ENCODE results near the gene STOML2.
A peak's percentile ranks its signal among the peaks of the same experiment; 100 is the strongest.

The STOML2 gene

DNA sequence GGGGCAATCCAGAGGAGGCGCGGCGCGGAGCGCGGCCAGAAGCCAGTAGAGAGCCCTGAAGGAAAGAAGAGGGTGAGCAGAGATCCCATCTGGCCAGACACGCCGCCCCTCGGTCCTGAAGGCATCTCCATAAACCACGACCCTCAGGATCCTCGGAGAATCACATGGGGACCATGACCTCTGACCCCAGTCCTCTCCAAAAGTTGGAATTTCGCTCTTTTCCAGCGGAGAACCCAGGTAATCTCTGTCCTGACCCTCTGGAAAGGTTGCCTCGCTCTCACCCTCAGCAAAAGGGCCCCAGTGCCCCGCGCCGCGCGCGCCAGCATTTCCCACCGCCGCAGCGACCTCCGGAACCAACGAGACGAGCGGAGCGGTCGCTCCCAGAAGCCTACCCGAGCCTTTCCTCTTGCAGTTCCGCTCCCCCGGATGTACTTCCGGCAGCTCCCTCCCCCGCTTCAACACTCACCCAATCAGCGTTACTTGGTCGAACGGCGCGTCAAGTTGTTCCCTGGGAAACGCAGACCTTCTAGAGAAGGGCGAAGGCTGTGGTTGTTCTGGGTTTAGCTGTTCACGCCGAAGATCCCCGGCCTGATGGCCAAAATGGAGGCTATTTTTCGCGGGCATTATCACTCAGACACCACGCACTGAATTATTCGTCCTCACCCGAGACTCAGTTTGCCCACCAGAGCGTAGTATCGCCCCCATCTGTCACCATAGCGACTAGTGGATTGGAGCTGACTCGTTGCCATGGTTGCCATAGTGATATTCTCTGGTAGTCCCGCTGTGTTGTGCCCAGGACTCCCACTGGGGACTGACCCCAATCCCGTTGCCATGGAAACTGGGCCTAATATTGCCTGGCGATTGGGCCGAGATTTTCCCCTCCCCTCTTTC lies at the start of gene STOML2 (continued):
- TF ChIP-seq, protein P1, sequence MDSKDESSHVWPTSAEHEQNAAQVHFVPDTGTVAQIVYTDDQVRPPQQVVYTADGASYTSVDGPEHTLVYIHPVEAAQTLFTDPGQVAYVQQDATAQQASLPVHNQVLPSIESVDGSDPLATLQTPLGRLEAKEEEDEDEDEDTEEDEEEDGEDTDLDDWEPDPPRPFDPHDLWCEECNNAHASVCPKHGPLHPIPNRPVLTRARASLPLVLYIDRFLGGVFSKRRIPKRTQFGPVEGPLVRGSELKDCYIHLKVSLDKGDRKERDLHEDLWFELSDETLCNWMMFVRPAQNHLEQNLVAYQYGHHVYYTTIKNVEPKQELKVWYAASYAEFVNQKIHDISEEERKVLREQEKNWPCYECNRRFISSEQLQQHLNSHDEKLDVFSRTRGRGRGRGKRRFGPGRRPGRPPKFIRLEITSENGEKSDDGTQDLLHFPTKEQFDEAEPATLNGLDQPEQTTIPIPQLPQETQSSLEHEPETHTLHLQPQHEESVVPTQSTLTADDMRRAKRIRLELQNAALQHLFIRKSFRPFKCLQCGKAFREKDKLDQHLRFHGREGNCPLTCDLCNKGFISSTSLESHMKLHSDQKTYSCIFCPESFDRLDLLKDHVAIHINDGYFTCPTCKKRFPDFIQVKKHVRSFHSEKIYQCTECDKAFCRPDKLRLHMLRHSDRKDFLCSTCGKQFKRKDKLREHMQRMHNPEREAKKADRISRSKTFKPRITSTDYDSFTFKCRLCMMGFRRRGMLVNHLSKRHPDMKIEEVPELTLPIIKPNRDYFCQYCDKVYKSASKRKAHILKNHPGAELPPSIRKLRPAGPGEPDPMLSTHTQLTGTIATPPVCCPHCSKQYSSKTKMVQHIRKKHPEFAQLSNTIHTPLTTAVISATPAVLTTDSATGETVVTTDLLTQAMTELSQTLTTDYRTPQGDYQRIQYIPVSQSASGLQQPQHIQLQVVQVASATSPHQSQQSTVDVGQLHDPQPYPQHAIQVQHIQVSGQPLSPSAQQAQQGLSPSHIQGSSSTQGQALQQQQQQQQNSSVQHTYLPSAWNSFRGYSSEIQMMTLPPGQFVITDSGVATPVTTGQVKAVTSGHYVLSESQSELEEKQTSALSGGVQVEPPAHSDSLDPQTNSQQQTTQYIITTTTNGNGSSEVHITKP (tag by site-specific recombination; IDR thresholded peaks at IDR 0.05): peak; percentile 88
- TF ChIP-seq ZNF341 (tag by site-specific recombination; IDR thresholded peaks at IDR 0.05; ENCODE audit: low read depth): peak; percentile 78
- no peak for TF ChIP-seq ZNF169 (tag by site-specific recombination; IDR thresholded peaks at IDR 0.05)
- peak; percentile 83; the same call in 1 of the 2 replicates for TF ChIP-seq KLF16 (tag by site-specific recombination; IDR thresholded peaks at IDR 0.05)
- peak; percentile 80 for TF ChIP-seq ZNF324 (tag by site-specific recombination; IDR thresholded peaks at IDR 0.05)
- TF ChIP-seq ZNF391 (tag by site-specific recombination; IDR thresholded peaks at IDR 0.05; ENCODE audit: borderline replicate concordance, low read depth): peak; percentile 81; the same call in 1 of the 2 replicates
- TF ChIP-seq MYNN (tag by site-specific recombination; IDR thresholded peaks at IDR 0.05; ENCODE audit: borderline replicate concordance): peak; percentile 96
- TF ChIP-seq ZNF140 (tag by site-specific recombination; IDR thresholded peaks at IDR 0.05): peak; percentile 98
- TF ChIP-seq KLF10 (tag by site-specific recombination; IDR thresholded peaks at IDR 0.05): peak; percentile 38; the same call in 1 of the 2 replicates
- peak; percentile 16; the same call in 1 of the 2 replicates for TF ChIP-seq ZNF660 (tag by site-specific recombination; IDR thresholded peaks at IDR 0.05)
- TF ChIP-seq SP3 (tag by site-specific recombination; IDR thresholded peaks at IDR 0.05): peak; percentile 62
- TF ChIP-seq KLF8 (tag by site-specific recombination; IDR thresholded peaks at IDR 0.05): peak; percentile 67; the same call in 1 of the 2 replicates
- peak; percentile 37 for TF ChIP-seq ZFHX2 (tag by site-specific recombination; conservative IDR thresholded peaks at IDR 0.05)
- TF ChIP-seq, protein P2, sequence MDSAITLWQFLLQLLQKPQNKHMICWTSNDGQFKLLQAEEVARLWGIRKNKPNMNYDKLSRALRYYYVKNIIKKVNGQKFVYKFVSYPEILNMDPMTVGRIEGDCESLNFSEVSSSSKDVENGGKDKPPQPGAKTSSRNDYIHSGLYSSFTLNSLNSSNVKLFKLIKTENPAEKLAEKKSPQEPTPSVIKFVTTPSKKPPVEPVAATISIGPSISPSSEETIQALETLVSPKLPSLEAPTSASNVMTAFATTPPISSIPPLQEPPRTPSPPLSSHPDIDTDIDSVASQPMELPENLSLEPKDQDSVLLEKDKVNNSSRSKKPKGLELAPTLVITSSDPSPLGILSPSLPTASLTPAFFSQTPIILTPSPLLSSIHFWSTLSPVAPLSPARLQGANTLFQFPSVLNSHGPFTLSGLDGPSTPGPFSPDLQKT (IDR thresholded peaks at IDR 0.05; ENCODE audit: borderline replicate concordance, low read depth, low read length): peak; percentile 86
- TF ChIP-seq ZBTB8A (tag by site-specific recombination; IDR thresholded peaks at IDR 0.05): peak; percentile 38
- TF ChIP-seq, protein P3, sequence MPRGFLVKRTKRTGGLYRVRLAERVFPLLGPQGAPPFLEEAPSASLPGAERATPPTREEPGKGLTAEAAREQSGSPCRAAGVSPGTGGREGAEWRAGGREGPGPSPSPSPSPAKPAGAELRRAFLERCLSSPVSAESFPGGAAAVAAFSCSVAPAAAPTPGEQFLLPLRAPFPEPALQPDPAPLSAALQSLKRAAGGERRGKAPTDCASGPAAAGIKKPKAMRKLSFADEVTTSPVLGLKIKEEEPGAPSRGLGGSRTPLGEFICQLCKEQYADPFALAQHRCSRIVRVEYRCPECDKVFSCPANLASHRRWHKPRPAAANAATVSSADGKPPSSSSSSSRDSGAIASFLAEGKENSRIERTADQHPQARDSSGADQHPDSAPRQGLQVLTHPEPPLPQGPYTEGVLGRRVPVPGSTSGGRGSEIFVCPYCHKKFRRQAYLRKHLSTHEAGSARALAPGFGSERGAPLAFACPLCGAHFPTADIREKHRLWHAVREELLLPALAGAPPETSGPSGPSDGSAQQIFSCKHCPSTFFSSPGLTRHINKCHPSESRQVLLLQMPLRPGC (tag by site-specific recombination; IDR thresholded peaks at IDR 0.05): peak; percentile 43; the same call in 1 of the 2 replicates
- peak; percentile 82 for TF ChIP-seq SP7 (tag by site-specific recombination; IDR thresholded peaks at IDR 0.05)
- no peak for TF ChIP-seq ZNF37A (tag by site-specific recombination; IDR thresholded peaks at IDR 0.05)
- peak; percentile 52; the same call in 1 of the 2 replicates for TF ChIP-seq ZFP69B (tag by site-specific recombination; IDR thresholded peaks at IDR 0.05)
- TF ChIP-seq, protein P4, sequence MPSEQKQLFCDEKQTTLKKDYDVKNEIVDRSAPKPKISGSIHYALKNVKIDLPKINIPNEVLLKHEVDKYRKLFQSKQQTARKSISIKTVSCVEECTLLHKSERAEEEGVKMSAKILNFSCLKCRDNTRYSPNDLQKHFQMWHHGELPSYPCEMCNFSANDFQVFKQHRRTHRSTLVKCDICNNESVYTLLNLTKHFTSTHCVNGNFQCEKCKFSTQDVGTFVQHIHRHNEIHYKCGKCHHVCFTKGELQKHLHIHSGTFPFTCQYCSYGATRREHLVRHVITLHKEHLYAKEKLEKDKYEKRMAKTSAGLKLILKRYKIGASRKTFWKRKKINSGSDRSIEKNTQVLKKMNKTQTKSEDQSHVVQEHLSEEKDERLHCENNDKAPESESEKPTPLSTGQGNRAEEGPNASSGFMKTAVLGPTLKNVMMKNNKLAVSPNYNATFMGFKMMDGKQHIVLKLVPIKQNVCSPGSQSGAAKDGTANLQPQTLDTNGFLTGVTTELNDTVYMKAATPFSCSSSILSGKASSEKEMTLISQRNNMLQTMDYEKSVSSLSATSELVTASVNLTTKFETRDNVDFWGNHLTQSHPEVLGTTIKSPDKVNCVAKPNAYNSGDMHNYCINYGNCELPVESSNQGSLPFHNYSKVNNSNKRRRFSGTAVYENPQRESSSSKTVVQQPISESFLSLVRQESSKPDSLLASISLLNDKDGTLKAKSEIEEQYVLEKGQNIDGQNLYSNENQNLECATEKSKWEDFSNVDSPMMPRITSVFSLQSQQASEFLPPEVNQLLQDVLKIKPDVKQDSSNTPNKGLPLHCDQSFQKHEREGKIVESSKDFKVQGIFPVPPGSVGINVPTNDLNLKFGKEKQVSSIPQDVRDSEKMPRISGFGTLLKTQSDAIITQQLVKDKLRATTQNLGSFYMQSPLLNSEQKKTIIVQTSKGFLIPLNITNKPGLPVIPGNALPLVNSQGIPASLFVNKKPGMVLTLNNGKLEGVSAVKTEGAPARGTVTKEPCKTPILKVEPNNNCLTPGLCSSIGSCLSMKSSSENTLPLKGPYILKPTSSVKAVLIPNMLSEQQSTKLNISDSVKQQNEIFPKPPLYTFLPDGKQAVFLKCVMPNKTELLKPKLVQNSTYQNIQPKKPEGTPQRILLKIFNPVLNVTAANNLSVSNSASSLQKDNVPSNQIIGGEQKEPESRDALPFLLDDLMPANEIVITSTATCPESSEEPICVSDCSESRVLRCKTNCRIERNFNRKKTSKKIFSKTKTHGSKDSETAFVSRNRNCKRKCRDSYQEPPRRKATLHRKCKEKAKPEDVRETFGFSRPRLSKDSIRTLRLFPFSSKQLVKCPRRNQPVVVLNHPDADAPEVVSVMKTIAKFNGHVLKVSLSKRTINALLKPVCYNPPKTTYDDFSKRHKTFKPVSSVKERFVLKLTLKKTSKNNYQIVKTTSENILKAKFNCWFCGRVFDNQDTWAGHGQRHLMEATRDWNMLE (tag by site-specific recombination; conservative IDR thresholded peaks at IDR 0.05; ENCODE audit: low read depth): peak; percentile 95
- TF ChIP-seq BCL11A (tag by site-specific recombination; IDR thresholded peaks at IDR 0.05; ENCODE audit: low read depth): no peak
- TF ChIP-seq, protein P5, sequence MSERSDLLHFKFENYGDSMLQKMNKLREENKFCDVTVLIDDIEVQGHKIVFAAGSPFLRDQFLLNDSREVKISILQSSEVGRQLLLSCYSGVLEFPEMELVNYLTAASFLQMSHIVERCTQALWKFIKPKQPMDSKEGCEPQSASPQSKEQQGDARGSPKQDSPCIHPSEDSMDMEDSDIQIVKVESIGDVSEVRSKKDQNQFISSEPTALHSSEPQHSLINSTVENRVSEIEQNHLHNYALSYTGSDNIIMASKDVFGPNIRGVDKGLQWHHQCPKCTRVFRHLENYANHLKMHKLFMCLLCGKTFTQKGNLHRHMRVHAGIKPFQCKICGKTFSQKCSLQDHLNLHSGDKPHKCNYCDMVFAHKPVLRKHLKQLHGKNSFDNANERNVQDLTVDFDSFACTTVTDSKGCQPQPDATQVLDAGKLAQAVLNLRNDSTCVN (tag by site-specific recombination; optimal IDR thresholded peaks at IDR 0.05): peak; percentile 82
- peak; percentile 6; the same call in 1 of the 2 replicates for TF ChIP-seq EGR2 (tag by site-specific recombination; IDR thresholded peaks at IDR 0.05; ENCODE audit: low read depth)
- TF ChIP-seq ZNF335 (tag by site-specific recombination; conservative IDR thresholded peaks at IDR 0.05): peak; percentile 78
- no peak for TF ChIP-seq ZNF404 (tag by site-specific recombination; IDR thresholded peaks at IDR 0.05)
